HCT116 (cell line): ENCODE data around the gene CCDC158. TPM values are rescaled to one million over a fixed set of nuclear protein-coding genes. Genes with fewer than 3 reads are reported as not detected.

Experiments used
- ATAC-seq: fragments of 200-7000 bp; cut with Tn5 transposase; 2 replicates; pipeline ENCODE4 v1.9.1; 2020; ENCODE audit warnings: mild to moderate bottlenecking, moderate library complexity
- BruUV-seq: library from RNA; stranded (reverse); fragments of 400-500 nt; replicated peaks from 2 replicates; lab custom pipeline; 2021; lab: Mats Ljungman, UMichigan
- CTCF ChIA-PET: fragments of 300-600 bp; sonication (Branson Sonifier 250); formaldehyde crosslinking; loops from one replicate; lab custom pipeline; 2021; ENCODE audit warnings: antibody characterized with exemption; lab: Charles Lee
- POLR2A ChIA-PET: fragments of 300-600, 350-600 bp; sonication (Branson Sonifier 250); formaldehyde crosslinking; loops from one replicate; lab custom pipeline; 2021; ENCODE audit warnings: antibody characterized with exemption; lab: Charles Lee
- RAD21 ChIA-PET, 2 experiments: fragments of 300-600 bp; sonication (Branson Sonifier 250); formaldehyde crosslinking; loops; one replicate each; lab custom pipeline; 2023; ENCODE audit warnings: low total read pairs in 2 of 2; ENCODE audit not compliant: uncharacterized antibody in 2 of 2, unreplicated experiment in 2 of 2, low non-redundant PET in 1 of 2; lab: Charles Lee
- DNase-seq: peaks from one replicate; pipeline ENCODE4 v3.0.0-alpha.2; 2010; ENCODE audit warnings: low read depth, low spot score
- H2AFZ ChIP-seq: fragments of 200-600 bp; shearing (Covaris generic), sonication (generic); 2 replicates; pipeline ENCODE4 v1.6.1; 2017; ENCODE audit warnings: low read depth, mixed run types, mixed read lengths, antibody characterized with exemption, low read length; ENCODE audit not compliant: poor library complexity, severe bottlenecking
- H3K27ac ChIP-seq: 2 replicates; pipeline ENCODE4 v1.5.1; 2012; ENCODE audit warnings: low read depth, low read length
- H3K27me3 ChIP-seq: fragments of 200-600 bp; sonication (generic); 2 replicates; pipeline ENCODE4 v1.6.1; 2016; ENCODE audit warnings: mixed run types, low read length, mixed read lengths; ENCODE audit not compliant: insufficient read depth
- H3K36me3 ChIP-seq, 2 experiments: fragments of 200-500 bp in 1 of 2; fragments of 200-600 bp in 1 of 2; sonication (Bioruptor generic) in 1 of 2; sonication (generic) in 1 of 2; 2 replicates each; pipeline versions ENCODE4 v1.5.1 to v1.6.1; 2014 to 2016; ENCODE audit warnings: low read length in 2 of 2, inconsistent platforms in 1 of 2, mixed read lengths in 1 of 2, mixed run types in 1 of 2; ENCODE audit not compliant: insufficient read depth in 2 of 2, control insufficient read depth in 1 of 2
- H3K4me1 ChIP-seq, 2 experiments: fragments of 200-600 bp in 1 of 2; sonication (generic) in 1 of 2; 2 replicates each; pipeline versions ENCODE4 v1.5.1 to v1.6.1; 2012 to 2017; ENCODE audit warnings: low read length in 2 of 2, inconsistent platforms in 1 of 2, mild to moderate bottlenecking in 1 of 2, mixed read lengths in 1 of 2, mixed run types in 1 of 2, moderate library complexity in 1 of 2; ENCODE audit not compliant: insufficient read depth in 2 of 2, control insufficient read depth in 1 of 2
- H3K4me2 ChIP-seq: fragments of 200-600 bp; sonication (generic); 2 replicates; pipeline ENCODE4 v1.6.1; 2017; ENCODE audit warnings: mixed run types, low read length, mixed read lengths
- H3K4me3 ChIP-seq, 2 experiments: fragments of 200-600 bp in 1 of 2; sonication (generic) in 1 of 2; replicated peaks in 1 of 2; 2 replicates each; pipeline ENCODE4 v1.5.1; 2011 to 2016; ENCODE audit warnings: low read length in 2 of 2, control low read depth in 1 of 2, low read depth in 1 of 2, mild to moderate bottlenecking in 1 of 2, mixed read lengths in 1 of 2, mixed run types in 1 of 2
- H3K79me2 ChIP-seq: fragments of 200-600 bp; sonication (generic); 2 replicates; pipeline ENCODE4 v1.6.1; 2017; ENCODE audit warnings: mild to moderate bottlenecking, mixed run types, low read length, moderate library complexity, mixed read lengths; ENCODE audit not compliant: insufficient read depth
- H3K9ac ChIP-seq: fragments of 200-600 bp; sonication (generic); 2 replicates; pipeline ENCODE4 v1.6.1; 2016; ENCODE audit warnings: low read length, mixed read lengths
- H3K9me2 ChIP-seq: fragments of 200-600 bp; sonication (generic), shearing (Covaris generic); 2 replicates; pipeline ENCODE4 v1.6.1; 2017; ENCODE audit warnings: mixed run types, mild to moderate bottlenecking, moderate library complexity; ENCODE audit not compliant: insufficient read depth
- H3K9me3 ChIP-seq, 2 experiments: fragments of 200-500 bp in 1 of 2; fragments of 200-600 bp in 1 of 2; sonication (Bioruptor generic) in 1 of 2; sonication (generic) in 1 of 2; 2 replicates each; pipeline ENCODE4 v1.6.1; 2014 to 2017; ENCODE audit warnings: low read length in 2 of 2, mixed read lengths in 2 of 2, inconsistent platforms in 1 of 2, low read depth in 1 of 2, mild to moderate bottlenecking in 1 of 2, mixed run types in 1 of 2, moderate library complexity in 1 of 2; ENCODE audit not compliant: control insufficient read depth in 1 of 2, insufficient read depth in 1 of 2
- H4K20me1 ChIP-seq: fragments of 200-600 bp; sonication (generic), shearing (Covaris generic); 2 replicates; pipeline ENCODE4 v1.6.1; 2017; ENCODE audit warnings: mixed run types, mild to moderate bottlenecking, moderate library complexity; ENCODE audit not compliant: insufficient read depth
- ATF3 ChIP-seq: IDR thresholded peaks from 2 replicates; pipeline ENCODE4 v1.6.1; 2012
- CBX3 ChIP-seq: IDR thresholded peaks from 2 replicates; pipeline ENCODE4 v1.6.1; 2012; ENCODE audit warnings: low read depth
- CEBPB ChIP-seq: IDR thresholded peaks from 2 replicates; pipeline ENCODE4 v1.6.1; 2012; ENCODE audit warnings: low read depth
- CTCF ChIP-seq, 3 experiments: fragments of 200-600 bp in 1 of 3; sonication (generic) in 1 of 3; IDR thresholded peaks in 2 of 3; conservative IDR thresholded peaks in 1 of 3; 2 replicates each; pipeline ENCODE4 v1.5.1; 2012 to 2017; ENCODE audit warnings: low read depth in 2 of 3, low read length in 2 of 3, antibody characterized with exemption in 1 of 3, borderline replicate concordance in 1 of 3, control low read depth in 1 of 3, mild to moderate bottlenecking in 1 of 3, mixed read lengths in 1 of 3, mixed run types in 1 of 3, moderate library complexity in 1 of 3; ENCODE audit not compliant: insufficient read depth in 1 of 3
- EGR1 ChIP-seq: IDR thresholded peaks from 2 replicates; pipeline ENCODE4 v1.6.1; 2012; ENCODE audit warnings: low read depth
- ELF1 ChIP-seq: IDR thresholded peaks from 2 replicates; pipeline ENCODE4 v1.6.1; 2012; ENCODE audit warnings: low read depth, borderline replicate concordance
- EZH2phosphoT487 ChIP-seq: fragments of 200-600 bp; IDR thresholded peaks from 2 replicates; pipeline ENCODE4 v1.6.1; 2018; ENCODE audit warnings: antibody characterized with exemption, borderline replicate concordance
- FOSL1 ChIP-seq: IDR thresholded peaks from 2 replicates; pipeline ENCODE4 v1.6.1; 2012; ENCODE audit warnings: low read depth
- JUND ChIP-seq: IDR thresholded peaks from 2 replicates; pipeline ENCODE4 v1.6.1; 2012
- MAX ChIP-seq: IDR thresholded peaks from 2 replicates; pipeline ENCODE4 v1.6.1; 2012
- RAD21 ChIP-seq: IDR thresholded peaks from 2 replicates; pipeline ENCODE4 v1.6.1; 2012; ENCODE audit warnings: low read depth, mild to moderate bottlenecking
- REST ChIP-seq: IDR thresholded peaks from 2 replicates; pipeline ENCODE4 v1.6.1; 2012; ENCODE audit warnings: low read depth
- SIN3A ChIP-seq: IDR thresholded peaks from 2 replicates; pipeline ENCODE4 v1.6.1; 2012; ENCODE audit warnings: low read depth
- SP1 ChIP-seq: IDR thresholded peaks from 2 replicates; pipeline ENCODE4 v1.6.1; 2012; ENCODE audit warnings: low read depth
- SRF ChIP-seq: IDR thresholded peaks from 2 replicates; pipeline ENCODE4 v1.6.1; 2012; ENCODE audit warnings: low read depth
- TCF7L2 ChIP-seq: IDR thresholded peaks from 2 replicates; pipeline ENCODE4 v1.7.0; 2011; ENCODE audit warnings: borderline replicate concordance, inconsistent platforms; ENCODE audit not compliant: insufficient read depth, insufficient read length; ENCODE audit errors: extremely low read depth
- YY1 ChIP-seq: IDR thresholded peaks from 2 replicates; pipeline ENCODE4 v1.6.1; 2011; ENCODE audit warnings: low read length, low read depth, moderate library complexity, mild to moderate bottlenecking; ENCODE audit not compliant: insufficient replicate concordance; ENCODE audit errors: extremely low read depth
- ZBTB33 ChIP-seq: IDR thresholded peaks from 2 replicates; pipeline ENCODE4 v1.6.1; 2011; ENCODE audit warnings: mild to moderate bottlenecking, low read length, moderate library complexity; ENCODE audit not compliant: insufficient replicate concordance; ENCODE audit errors: extremely low read depth
- ZFX ChIP-seq: fragments of 450-650 bp; IDR thresholded peaks from 2 replicates; pipeline ENCODE4 v1.6.1; 2017
- ZNF274 ChIP-seq: fragments of 200-500 bp; sonication (Bioruptor generic); IDR thresholded peaks from 2 replicates; pipeline ENCODE4 v1.6.1; 2014; ENCODE audit warnings: mild to moderate bottlenecking, low read depth, low read length, inconsistent platforms
- intact Hi-C: fragments of 100-400 bp; cut with micrococcal nuclease; formaldehyde crosslinking; loops from 2 replicates; pipeline ENCODE4 v1.10.0; 2022
- total RNA-seq: library from RNA; stranded (reverse); gene quantifications from one replicate; pipeline ENCODE4 v1.2.1, GENCODE V29; 2021; ENCODE audit not compliant: unreplicated experiment

The CCDC158 gene
- total RNA-seq, 1 experiment from 2014 or later, result not detected

- H3K4me1 ChIP-seq, result peaks cover 25 to 39% of the 10 kb centered on the region in 2 experiments
- ATAC-seq (peak; percentile 92), DNase-seq (peak; percentile 81)
- intact Hi-C loops, result no loop called here
- peak overlapping the region; percentile 7 to 33; a peak in 2 of 4 replicates for H3K4me3 ChIP-seq
- peak overlapping the region; percentile 78 for H3K27ac ChIP-seq
- RAD21 ChIA-PET, result interaction anchor here in 1 of 2 experiments (0.7 kb wide), 1 partner anchor 9 kb away, joined by 3 read pairs; no protein-coding TSS in a partner anchor
- no peaks in the 10 kb centered on the region for H3K9me2 ChIP-seq
- no TSS peak for BruUV-seq
- no peaks in the 10 kb centered on the region; a peak in 1 of 4 replicates for H3K9me3 ChIP-seq
- H3K4me2 ChIP-seq, result peak overlapping the region; percentile 65
- no peaks in the 10 kb centered on the region for H3K27me3 ChIP-seq
- no peaks in the 10 kb centered on the region for H4K20me1 ChIP-seq
- H3K9ac ChIP-seq, result peak overlapping the region; percentile 56
- POLR2A ChIA-PET, result interaction anchor here (1.1 to 1.5 kb wide), 3 partner anchors 10 to 26 kb away, joined by 3 to 5 read pairs (median 4); no protein-coding TSS in a partner anchor
- no peaks in the 10 kb centered on the region for H3K36me3 ChIP-seq
- no peaks in the 10 kb centered on the region for H3K79me2 ChIP-seq
- CTCF ChIA-PET, result interaction anchor here (0.6 kb wide), 1 partner anchor 1601 kb away, joined by 6 read pairs; no protein-coding TSS in a partner anchor
- H2AFZ ChIP-seq, result peak overlapping the region; percentile 79
- TF ChIP-seq CEBPB, result no peak; the same call in 1 of the 2 replicates
- TF ChIP-seq SRF, result peak; percentile 48
- TF ChIP-seq MAX, result no peak
- no peak for TF ChIP-seq CBX3
- peak; percentile 76 for TF ChIP-seq JUND
- 0 out of 2 replicates have a peak, but pooled peaks have one; percentile 26 for TF ChIP-seq ATF3
- no peak for TF ChIP-seq CTCF (IDR thresholded peaks at IDR 0.05 in 2 of 3, conservative IDR thresholded peaks at IDR 0.05 in 1 of 3; ENCODE audit: borderline replicate concordance in 1 of 3, insufficient read depth in 1 of 3, low read depth in 2 of 3, low read length in 2 of 3)
- TF ChIP-seq ZBTB33, result no peak
- no peak for TF ChIP-seq EGR1
- no peak for TF ChIP-seq REST
- TF ChIP-seq SIN3A, result peak; percentile 60; the same call in 1 of the 2 replicates
- no peak for TF ChIP-seq ZFX
- TF ChIP-seq FOSL1, result peak; percentile 86
- TF ChIP-seq ZNF274, result no peak
- TF ChIP-seq EZH2phosphoT487, result no peak
- TF ChIP-seq ELF1, result no peak
- peak; percentile 41; the same call in 1 of the 2 replicates for TF ChIP-seq SP1
- peak; percentile 49 for TF ChIP-seq YY1
- no peak for TF ChIP-seq TCF7L2
- TF ChIP-seq RAD21, result no peak
Measured at GRCh38 chr4:76459291-76459723, 38.4 kb upstream of the CCDC158 start.
